Measurements from ENCODE around the gene SPP2. TPM values are rescaled to one million over a fixed set of nuclear protein-coding genes. Genes with fewer than 3 reads are reported as not detected.

The SPP2 gene
- polyA plus RNA-seq, 3 donors from 2014 or later: not detected

DNA sequence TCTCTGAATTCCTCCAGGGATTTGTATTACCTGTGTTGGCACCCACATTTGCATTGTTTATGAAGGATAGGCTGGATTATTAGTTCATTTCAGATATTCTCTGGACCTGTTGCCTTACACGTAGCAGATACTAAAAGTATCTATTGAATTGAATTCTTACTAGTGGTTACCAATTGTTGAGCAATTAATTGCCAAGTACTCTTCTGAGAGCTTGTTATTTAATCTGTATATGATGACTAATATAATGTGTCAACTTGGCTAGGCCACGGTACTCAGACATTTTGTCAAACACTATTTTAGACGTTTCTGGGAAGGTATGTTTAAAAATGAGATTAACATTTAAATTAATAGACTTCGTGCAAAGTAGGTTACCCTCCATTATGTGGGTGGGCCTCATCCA, 2.5 kb upstream of the SPP2 start:
- Mint-ChIP-seq H3K9me3 (peaks cover 0 to 1% (median 0%) of the 10 kb centered on the region in 6 donors), H3K36me3 (peaks cover 0 to 4% (median 4%) of the 10 kb centered on the region in 3 donors), H3K4me1 (peaks cover 12 to 13% of the 10 kb centered on the region in 2 donors), H3K4me3 (no peak overlapping the region), H3K27ac (no peak overlapping the region), H3K27me3 (ENCODE audit: low read depth in 3 of 3) (peaks cover 0 to 1% (median 0%) of the 10 kb centered on the region in 3 donors)
- no peak for DNase-seq

DNA sequence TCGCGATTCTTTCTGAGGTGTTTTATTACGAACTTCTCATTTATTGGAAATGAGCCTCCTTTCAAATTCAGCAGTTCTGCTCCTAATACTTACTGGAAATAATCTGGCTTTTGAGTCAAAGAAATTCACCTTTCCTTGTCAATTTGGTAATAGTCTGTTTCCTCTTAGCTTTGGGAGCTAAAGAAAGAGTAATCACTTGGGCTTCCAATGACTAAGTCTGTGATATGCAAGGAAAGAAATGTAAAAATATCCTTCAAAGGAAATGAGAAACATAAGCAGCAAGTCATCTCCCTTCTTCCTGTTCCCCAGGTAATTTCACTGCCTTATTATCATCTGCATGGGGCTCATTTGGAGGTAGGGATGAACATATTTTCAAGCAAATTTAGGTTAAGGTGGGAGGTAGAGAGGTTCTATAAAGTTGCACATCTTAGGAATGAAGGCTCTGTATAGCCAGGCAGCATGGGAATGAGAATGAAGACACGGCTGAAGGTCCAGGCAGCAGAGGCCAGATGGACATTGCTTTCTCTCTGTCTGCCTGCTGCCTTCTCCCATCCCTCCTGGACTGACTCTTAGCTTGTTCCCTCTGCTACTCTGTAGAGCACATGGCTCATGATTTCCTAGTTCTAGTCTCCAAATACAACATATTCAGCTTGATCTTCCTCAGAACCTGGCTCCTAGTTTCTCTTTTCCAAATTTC, 1.0 kb downstream of the SPP2 start:
- no peak for DNase-seq
- H3K4me3 Mint-ChIP-seq: no peak overlapping the region
- no peak overlapping the region for H3K27ac Mint-ChIP-seq
- peaks cover 0 to 4% (median 0%) of the 10 kb centered on the region in 6 donors for H3K9me3 Mint-ChIP-seq
- peaks cover 9 to 19% of the 10 kb centered on the region in 2 donors for H3K4me1 Mint-ChIP-seq
- H3K27me3 Mint-ChIP-seq (ENCODE audit: low read depth in 3 of 3): peaks cover 0 to 7% (median 2%) of the 10 kb centered on the region in 3 donors
- peaks cover 0 to 11% (median 10%) of the 10 kb centered on the region in 3 donors for H3K36me3 Mint-ChIP-seq

DNA sequence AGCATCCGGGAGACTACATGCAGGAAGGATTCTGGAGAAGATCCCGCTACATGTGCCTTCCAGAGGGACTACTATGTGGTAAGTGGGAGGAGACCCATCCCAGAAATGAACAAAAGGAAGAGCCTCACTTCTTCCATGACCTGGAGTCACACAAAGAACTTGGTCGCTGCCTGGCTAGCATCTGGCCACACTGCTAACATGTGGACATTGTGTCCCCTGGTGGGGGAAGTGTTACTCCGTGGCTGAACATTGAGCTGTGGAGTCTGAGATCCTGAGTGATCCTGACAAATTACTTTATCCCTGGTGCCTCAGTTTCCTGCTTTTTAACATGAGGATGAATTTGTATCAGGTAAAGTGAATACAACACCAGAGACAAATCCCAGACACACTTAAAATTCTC, 8.4 kb downstream of the SPP2 start:
- H3K27ac Mint-ChIP-seq: peak overlapping the region in 1 of 6 donors; percentile 6
- peaks cover 2 to 18% (median 6%) of the 10 kb centered on the region in 3 donors for H3K27me3 Mint-ChIP-seq (ENCODE audit: low read depth in 3 of 3)
- peaks cover 42 to 44% of the 10 kb centered on the region in 2 donors for H3K4me1 Mint-ChIP-seq
- peaks cover 0 to 6% (median 6%) of the 10 kb centered on the region in 3 donors for H3K36me3 Mint-ChIP-seq
- no peak overlapping the region for H3K4me3 Mint-ChIP-seq
- no peak for DNase-seq
- peaks cover 0 to 2% (median 0%) of the 10 kb centered on the region in 6 donors for H3K9me3 Mint-ChIP-seq

DNA sequence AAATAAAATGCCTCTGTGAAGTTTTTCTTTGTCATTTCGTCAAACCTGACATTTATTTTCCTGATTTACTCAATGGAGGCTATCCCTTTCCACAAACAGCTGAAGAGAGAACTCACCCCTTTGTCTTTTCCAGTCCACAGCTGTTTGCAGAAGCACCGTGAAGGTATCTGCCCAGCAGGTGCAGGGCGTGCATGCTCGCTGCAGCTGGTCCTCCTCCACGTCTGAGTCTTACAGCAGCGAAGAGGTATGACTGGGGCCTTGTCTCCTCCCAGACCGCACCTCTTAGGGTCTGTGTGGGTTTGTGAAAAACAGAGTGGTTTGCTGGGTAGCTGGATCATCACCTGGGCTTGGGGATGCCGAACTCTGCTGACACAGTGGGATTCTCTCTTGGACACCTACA, 9.7 kb downstream of the SPP2 start:
- Mint-ChIP-seq H3K9me3 (no peaks in the 10 kb centered on the region), H3K27ac (no peak overlapping the region), H3K4me1 (peaks cover 47 to 49% of the 10 kb centered on the region in 2 donors), H3K4me3 (no peak overlapping the region), H3K36me3 (no peaks in the 10 kb centered on the region), H3K27me3 (ENCODE audit: low read depth in 3 of 3) (peaks cover 0 to 15% (median 8%) of the 10 kb centered on the region in 3 donors)
- no peak for DNase-seq

DNA sequence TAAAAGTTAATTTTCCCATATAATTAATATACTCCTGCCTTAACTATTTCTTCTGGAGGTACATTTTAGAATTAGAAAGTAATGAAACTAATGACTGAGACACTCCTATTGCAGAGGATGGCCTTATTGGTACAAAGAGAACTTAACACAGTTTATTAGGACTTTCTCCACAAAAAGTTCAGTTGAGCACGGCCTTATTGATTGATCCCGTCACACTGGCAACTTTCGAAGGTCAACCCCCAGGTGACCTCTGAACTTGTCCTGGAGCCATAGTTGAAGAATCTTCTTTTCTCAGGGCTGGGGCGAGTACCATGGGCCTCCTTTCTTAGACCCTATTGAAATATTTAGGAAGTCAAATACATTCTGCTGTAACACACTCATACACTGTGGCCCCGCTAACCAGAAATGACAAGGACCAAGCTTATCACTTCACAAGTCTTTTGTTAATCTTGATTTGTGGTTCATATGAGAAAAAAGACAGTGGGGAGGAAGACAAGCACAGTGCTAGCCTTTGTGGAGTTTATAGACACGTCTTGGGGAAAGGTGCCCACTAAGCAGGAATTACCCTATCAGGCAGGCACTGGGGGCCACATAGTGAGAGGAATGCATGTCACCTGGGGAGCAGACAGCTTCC, 11.2 kb downstream of the SPP2 start:
- peak; percentile 51 to 61 (median 58) for DNase-seq
- Mint-ChIP-seq H3K4me1 (peaks cover 43 to 54% of the 10 kb centered on the region in 2 donors), H3K36me3 (peaks cover 0 to 4% (median 0%) of the 10 kb centered on the region in 3 donors), H3K9me3 (peaks cover 0 to 2% (median 0%) of the 10 kb centered on the region in 6 donors), H3K27me3 (ENCODE audit: low read depth in 3 of 3) (peaks cover 0 to 14% (median 8%) of the 10 kb centered on the region in 3 donors), H3K27ac (peak overlapping the region; percentile 6 to 79 (median 49)), H3K4me3 (peak overlapping the region; percentile 65 to 83 (median 76))

DNA sequence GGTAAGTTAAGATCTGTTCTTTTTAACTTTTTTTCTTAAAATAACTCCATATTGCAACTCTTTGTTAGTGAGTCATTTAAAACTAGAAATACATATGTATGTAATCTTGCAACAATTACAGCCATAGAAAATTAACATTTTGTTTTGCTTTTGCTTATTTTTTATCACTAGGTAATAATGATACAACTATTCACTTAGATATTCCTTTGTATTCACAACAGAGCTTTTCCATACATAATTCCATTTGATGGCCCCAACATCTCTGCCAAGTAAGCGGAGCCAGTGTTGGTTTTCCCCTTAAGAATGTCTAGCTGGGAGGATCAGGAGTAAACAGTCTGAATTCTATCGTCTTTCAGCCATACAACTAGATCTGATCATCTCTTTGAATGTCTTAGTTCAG, 16.1 kb downstream of the SPP2 start:
- no peak overlapping the region for H3K4me3 Mint-ChIP-seq
- peaks cover 5 to 8% (median 7%) of the 10 kb centered on the region in 3 donors for H3K36me3 Mint-ChIP-seq
- H3K9me3 Mint-ChIP-seq: peaks cover 0 to 10% (median 3%) of the 10 kb centered on the region in 6 donors

DNA sequence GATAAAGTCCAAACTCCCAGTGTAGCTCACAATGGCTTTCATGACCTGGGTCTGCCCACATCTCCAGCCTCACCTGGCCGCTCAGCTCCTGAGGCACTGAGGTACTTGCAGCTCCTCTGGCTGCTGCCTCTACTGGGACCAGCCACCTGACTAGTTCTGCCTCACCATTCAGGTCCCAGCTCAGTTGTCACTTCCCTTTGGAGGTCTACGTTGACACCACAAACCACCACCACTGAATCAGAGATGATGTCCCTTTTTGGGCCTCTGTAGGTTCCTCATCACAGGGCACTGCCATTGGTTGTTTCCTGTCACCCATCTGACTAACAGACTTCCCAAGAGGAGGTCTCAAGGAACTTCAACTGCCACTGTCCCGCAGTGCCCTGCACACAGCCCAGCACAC, 21.2 kb downstream of the SPP2 start:
- peak; percentile 43 to 55 (median 54) for DNase-seq
- H3K4me1 Mint-ChIP-seq: peaks cover 45 to 59% of the 10 kb centered on the region in 2 donors

More for the DNA sequence above, 16.1 kb downstream of the SPP2 start:
- H3K4me1 Mint-ChIP-seq: peaks cover 38 to 50% of the 10 kb centered on the region in 2 donors
- no peak for DNase-seq
- H3K27me3 Mint-ChIP-seq (ENCODE audit: low read depth in 3 of 3): peaks cover 0 to 9% (median 8%) of the 10 kb centered on the region in 3 donors
- H3K27ac Mint-ChIP-seq: no peak overlapping the region

DNA sequence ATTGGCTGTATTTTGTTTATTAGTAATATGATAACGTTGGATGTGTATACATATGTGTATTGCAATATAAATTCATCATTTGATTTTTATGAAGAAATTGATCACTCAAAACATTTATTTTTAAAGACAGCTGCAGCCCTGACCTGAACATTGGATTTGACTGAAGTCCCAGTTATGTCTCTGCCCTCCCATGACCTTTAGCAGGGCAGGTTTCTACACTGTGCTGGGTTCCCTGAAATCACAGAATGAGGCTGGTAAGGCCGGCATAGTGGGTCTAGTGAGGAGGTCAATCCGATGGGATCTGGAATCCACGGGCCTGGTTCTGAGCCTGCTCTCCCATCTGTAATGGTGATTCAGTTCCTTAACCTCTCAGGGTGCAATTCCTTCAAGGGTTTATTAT, 22.0 kb downstream of the SPP2 start:
- Mint-ChIP-seq H3K4me1 (peaks cover 53 to 67% of the 10 kb centered on the region in 2 donors), H3K27me3 (ENCODE audit: low read depth in 3 of 3) (peaks cover 0 to 9% (median 5%) of the 10 kb centered on the region in 3 donors), H3K4me3 (no peak overlapping the region), H3K9me3 (peaks cover 0 to 10% (median 3%) of the 10 kb centered on the region in 6 donors), H3K36me3 (peaks cover 7 to 19% (median 9%) of the 10 kb centered on the region in 3 donors), H3K27ac (peak overlapping the region in 1 of 6 donors; percentile 34)
- DNase-seq: no peak

More for the DNA sequence above, 21.2 kb downstream of the SPP2 start:
- Mint-ChIP-seq H3K36me3 (peaks cover 7 to 16% (median 9%) of the 10 kb centered on the region in 3 donors), H3K27me3 (ENCODE audit: low read depth in 3 of 3) (peaks cover 0 to 8% (median 5%) of the 10 kb centered on the region in 3 donors), H3K9me3 (peaks cover 0 to 10% (median 3%) of the 10 kb centered on the region in 6 donors), H3K4me3 (peak overlapping the region in 4 of 5 donors; percentile 10 to 48 (median 46)), H3K27ac (peak overlapping the region; percentile 35 to 78 (median 54))

DNA sequence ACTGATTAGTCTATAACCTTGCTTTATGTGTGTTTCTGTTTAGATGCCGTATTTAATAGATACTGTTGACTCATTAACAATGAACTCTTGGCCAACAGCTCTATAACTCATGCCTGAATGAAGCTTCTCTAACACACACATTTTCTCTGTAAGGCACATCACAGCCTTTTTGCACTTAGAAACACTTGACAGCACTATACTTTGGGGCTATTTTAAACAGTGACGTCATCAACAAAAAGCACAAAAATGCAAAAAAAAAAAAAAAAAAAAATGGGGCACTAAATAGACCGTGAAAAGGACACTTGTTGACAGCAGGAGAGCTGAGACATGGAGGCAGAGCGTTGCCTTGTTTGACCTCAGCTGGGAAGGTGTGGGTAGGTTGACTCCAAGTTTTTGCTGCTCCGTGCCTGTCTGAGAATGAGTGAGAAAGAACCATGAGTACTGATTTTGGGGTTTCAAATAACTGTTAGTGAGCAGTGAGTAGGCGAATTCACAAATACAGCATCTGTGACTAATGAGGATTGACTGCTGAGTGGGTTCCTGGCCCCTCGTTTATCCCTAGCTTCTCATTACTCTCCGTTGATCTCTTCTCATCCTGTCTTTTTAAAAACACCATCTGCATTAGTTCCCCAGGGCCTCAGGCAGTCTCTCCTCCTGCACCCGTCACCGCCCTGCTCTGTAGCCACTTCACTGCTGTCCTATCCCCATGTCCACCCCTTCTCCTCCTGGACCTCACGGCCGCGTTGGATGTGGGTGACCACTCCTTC, 24.4 kb downstream of the SPP2 start:
- Mint-ChIP-seq H3K4me3 (peak overlapping the region in 1 of 5 donors; percentile 44), H3K27me3 (ENCODE audit: low read depth in 3 of 3) (peaks cover 0 to 9% (median 5%) of the 10 kb centered on the region in 3 donors), H3K4me1 (peaks cover 71 to 79% of the 10 kb centered on the region in 2 donors), H3K36me3 (peaks cover 3 to 14% (median 9%) of the 10 kb centered on the region in 3 donors), H3K27ac (peak overlapping the region in 4 of 6 donors; percentile 28 to 94 (median 41)), H3K9me3 (peaks cover 0 to 3% (median 0%) of the 10 kb centered on the region in 6 donors)
- no peak for DNase-seq

DNA sequence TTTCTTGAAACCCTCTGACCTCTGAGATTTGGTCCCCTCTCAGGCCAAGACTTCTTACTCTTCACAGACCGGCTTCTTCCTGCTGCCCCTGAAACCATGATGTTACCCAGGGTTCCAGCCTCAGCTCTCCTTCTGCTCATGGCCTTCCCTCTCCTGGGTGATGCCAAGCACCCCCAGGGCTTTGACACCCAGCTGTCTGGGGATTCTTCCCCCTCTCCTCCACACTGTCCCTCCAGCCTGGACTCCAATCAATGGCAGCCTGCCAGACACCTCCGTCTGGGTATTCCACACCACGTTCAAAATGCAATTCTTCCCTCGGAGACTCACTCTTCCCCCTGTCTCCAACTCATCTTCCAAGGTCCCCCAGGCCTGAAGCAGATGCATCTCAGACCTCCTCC, 25.0 kb downstream of the SPP2 start:
- DNase-seq: no peak
- Mint-ChIP-seq H3K4me1 (peaks cover 76 to 85% of the 10 kb centered on the region in 2 donors), H3K9me3 (peaks cover 0 to 2% (median 0%) of the 10 kb centered on the region in 6 donors), H3K36me3 (peaks cover 3 to 11% (median 9%) of the 10 kb centered on the region in 3 donors), H3K4me3 (peak overlapping the region in 2 of 5 donors; percentile 4 to 44), H3K27ac (peak overlapping the region in 4 of 6 donors; percentile 28 to 94 (median 35)), H3K27me3 (ENCODE audit: low read depth in 3 of 3) (peaks cover 0 to 9% (median 5%) of the 10 kb centered on the region in 3 donors)

DNA sequence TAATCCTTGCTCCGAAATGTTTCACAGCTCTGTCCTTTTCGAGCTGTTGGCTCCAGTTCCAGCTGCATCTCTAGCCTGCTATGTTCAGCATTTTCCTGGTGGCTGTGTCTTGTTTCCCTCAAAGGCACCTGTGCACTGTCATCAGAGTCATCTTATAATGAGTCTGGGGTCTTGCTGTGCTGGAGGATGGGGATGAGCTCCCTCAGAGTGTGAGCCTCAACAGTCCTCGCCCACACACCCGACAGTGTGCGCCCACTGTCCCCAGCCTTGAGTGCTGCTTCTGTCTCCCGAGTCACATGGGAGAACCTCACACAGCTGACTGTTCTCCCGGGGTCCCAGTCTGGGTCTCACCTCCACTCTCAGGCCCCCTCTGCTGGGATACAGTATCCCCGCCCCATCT, 25.4 kb downstream of the SPP2 start:
- Mint-ChIP-seq H3K4me3 (peak overlapping the region in 4 of 5 donors; percentile 74 to 83 (median 78)), H3K36me3 (peaks cover 3 to 11% (median 6%) of the 10 kb centered on the region in 3 donors), H3K9me3 (peaks cover 0 to 2% (median 0%) of the 10 kb centered on the region in 6 donors), H3K4me1 (peaks cover 75 to 84% of the 10 kb centered on the region in 2 donors), H3K27me3 (ENCODE audit: low read depth in 3 of 3) (peaks cover 0 to 9% (median 5%) of the 10 kb centered on the region in 3 donors), H3K27ac (peak overlapping the region in 4 of 6 donors; percentile 92 to 95 (median 94))
- no peak for DNase-seq

DNA sequence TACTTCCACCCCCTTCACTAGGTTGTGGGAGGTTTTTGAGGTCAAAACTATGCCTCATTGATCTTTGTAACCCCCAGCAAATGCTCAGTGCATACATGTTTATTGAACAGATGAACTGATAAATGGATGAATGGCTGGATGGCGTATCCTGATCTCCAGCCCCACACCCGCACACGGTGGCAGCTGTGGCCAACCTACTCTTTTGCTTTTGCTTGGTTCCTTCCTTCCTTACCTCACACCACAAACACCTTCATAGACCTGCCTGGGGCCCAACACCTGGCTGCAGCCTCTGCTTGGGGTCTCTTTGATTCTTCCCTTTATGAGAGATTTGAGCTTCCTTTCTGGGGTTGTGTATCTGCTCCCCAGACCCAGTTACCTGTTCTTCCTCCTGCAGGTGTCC, 25.9 kb downstream of the SPP2 start:
- Mint-ChIP-seq H3K27ac (peak overlapping the region; percentile 89 to 95 (median 92)), H3K4me3 (peak overlapping the region; percentile 74 to 89 (median 80)), H3K4me1 (peaks cover 74 to 84% of the 10 kb centered on the region in 2 donors), H3K36me3 (peaks cover 3 to 11% (median 4%) of the 10 kb centered on the region in 3 donors), H3K9me3 (peaks cover 0 to 4% (median 0%) of the 10 kb centered on the region in 6 donors), H3K27me3 (ENCODE audit: low read depth in 3 of 3) (peaks cover 0 to 9% (median 5%) of the 10 kb centered on the region in 3 donors)
- peak; percentile 6 to 35 (median 30) for DNase-seq

DNA sequence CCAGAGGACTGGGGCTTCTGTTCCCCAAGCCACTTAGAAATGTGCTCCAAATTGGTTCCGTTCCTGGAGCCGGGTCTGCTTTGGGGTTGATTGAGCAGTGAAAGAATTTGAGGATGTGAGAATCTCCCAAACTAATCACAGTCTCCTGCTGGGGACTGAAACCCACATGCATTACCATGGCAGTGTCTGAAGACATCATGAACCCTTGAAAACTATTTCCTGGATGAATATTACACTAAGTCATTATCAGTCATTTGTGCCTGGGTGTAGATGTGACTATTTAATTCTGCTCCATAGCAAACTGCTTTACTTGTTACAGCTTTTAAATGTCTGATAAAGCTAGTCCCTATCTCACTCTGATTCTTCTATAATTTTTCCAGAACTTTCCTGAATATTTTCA, 27.6 kb downstream of the SPP2 start:
- peak in 1 of 3 donors; percentile 6 for DNase-seq
- Mint-ChIP-seq H3K9me3 (peaks cover 0 to 4% (median 0%) of the 10 kb centered on the region in 6 donors), H3K27ac (peak overlapping the region; percentile 89 to 95 (median 92)), H3K4me3 (peak overlapping the region; percentile 74 to 89 (median 80)), H3K36me3 (peaks cover 3 to 11% (median 4%) of the 10 kb centered on the region in 3 donors), H3K27me3 (ENCODE audit: low read depth in 3 of 3) (peaks cover 0 to 7% (median 7%) of the 10 kb centered on the region in 3 donors), H3K4me1 (peaks cover 75 to 79% of the 10 kb centered on the region in 2 donors)
